K562 (cell line): Measurements from ENCODE around the gene VSTM5. TPM values are rescaled to one million over a fixed set of nuclear protein-coding genes. Genes with fewer than 3 reads are reported as not detected.
A peak's percentile ranks its signal among the peaks of the same experiment; 100 is the strongest.

Experiments
- ADNP ChIP-seq: fragments of 200-800 bp; sonication (Bioruptor generic); IDR thresholded peaks from 2 replicates; pipeline ENCODE4 v1.6.1; 2016; ENCODE audit warnings: missing genetic modification characterization, missing compliant biosample characterization
- CBFA2T2 ChIP-seq: fragments of 450-650 bp; conservative IDR thresholded peaks from 2 replicates; pipeline ENCODE4 v1.6.1; 2017; ENCODE audit warnings: mild to moderate bottlenecking
- CEBPG ChIP-seq, 3 experiments: fragments of 200-800 bp in 1 of 3; sonication (Bioruptor generic) in 1 of 3; sonication (generic) in 1 of 3; formaldehyde crosslinking in 1 of 3; IDR thresholded peaks in 2 of 3; conservative IDR thresholded peaks in 1 of 3; 2 replicates each; pipeline versions ENCODE4 v1.6.1 to v1.8.0; 2016 to 2022; ENCODE audit warnings: missing compliant biosample characterization in 2 of 3, missing genetic modification characterization in 2 of 3, mild to moderate bottlenecking in 1 of 3, missing genetic modification reagents in 1 of 3
- CTBP1 ChIP-seq: fragments of 450-650 bp; IDR thresholded peaks from 2 replicates; pipeline ENCODE4 v1.6.1; 2016; ENCODE audit warnings: borderline replicate concordance
- DPF2 ChIP-seq: fragments of 450-650 bp; IDR thresholded peaks from 2 replicates; pipeline ENCODE4 v1.6.1; 2016
- ESRRB ChIP-seq: fragments of 250-450 bp; sonication (Bioruptor Pico); IDR thresholded peaks from 2 replicates; pipeline ENCODE4 v1.5.0; 2020; ENCODE audit warnings: mild to moderate bottlenecking, moderate library complexity, borderline replicate concordance
- HNRNPH1 ChIP-seq: fragments of 200-400 bp; formaldehyde crosslinking; optimal IDR thresholded peaks from 2 replicates; pipeline ENCODE3; 2017; ENCODE audit warnings: low read depth, mild to moderate bottlenecking, low read length, moderate library complexity
- HNRNPLL ChIP-seq: fragments of 200-400 bp; formaldehyde crosslinking; IDR thresholded peaks from 2 replicates; pipeline ENCODE4 v1.6.1; 2017; ENCODE audit warnings: low read length, low read depth, mild to moderate bottlenecking; ENCODE audit not compliant: poor library complexity, severe bottlenecking
- JUN ChIP-seq, 2 experiments: sonication (generic) in 1 of 2; formaldehyde crosslinking in 1 of 2; IDR thresholded peaks; 2 replicates each; pipeline versions ENCODE4 v1.6.1 to v1.8.0; 2012 to 2022; ENCODE audit warnings: borderline replicate concordance in 2 of 2, mild to moderate bottlenecking in 2 of 2, improper control_type of control experiment in 1 of 2, low read depth in 1 of 2, low read length in 1 of 2, missing genetic modification reagents in 1 of 2
- KDM4B ChIP-seq, 2 experiments: fragments of 450-650 bp in 1 of 2; sonication (generic) in 1 of 2; IDR thresholded peaks; 2 replicates each; pipeline ENCODE4 v1.6.1; 2016 to 2017; ENCODE audit warnings: borderline replicate concordance in 2 of 2, antibody characterized with exemption in 1 of 2, low read depth in 1 of 2, mild to moderate bottlenecking in 1 of 2
- NCOR1 ChIP-seq: fragments of 450-650 bp; IDR thresholded peaks from 2 replicates; pipeline ENCODE4 v1.6.1; 2016; ENCODE audit warnings: mild to moderate bottlenecking, moderate library complexity
- NFE2 ChIP-seq: IDR thresholded peaks from 2 replicates; pipeline ENCODE4 v1.6.1; 2014; ENCODE audit warnings: antibody characterized with exemption, low read depth
- NFIC ChIP-seq: fragments of 450-650 bp; IDR thresholded peaks from 2 replicates; pipeline ENCODE4 v1.6.1; 2017; ENCODE audit warnings: mild to moderate bottlenecking, inconsistent platforms
- POLR3G ChIP-seq: IDR thresholded peaks from 2 replicates; pipeline ENCODE4 v1.6.1; 2011; ENCODE audit not compliant: insufficient read length, insufficient replicate concordance; ENCODE audit errors: extremely low read depth
- SMARCE1 ChIP-seq: fragments of 450-650 bp; IDR thresholded peaks from 2 replicates; pipeline ENCODE4 v1.7.1; 2016; ENCODE audit warnings: mild to moderate bottlenecking
- SREBF2 ChIP-seq: sonication (generic); formaldehyde crosslinking; IDR thresholded peaks from 2 replicates; pipeline ENCODE4 v1.4.0; 2020; ENCODE audit warnings: mild to moderate bottlenecking, missing genetic modification reagents
- TAL1 ChIP-seq: fragments of 450-650 bp; IDR thresholded peaks from 2 replicates; pipeline ENCODE4 v1.6.1; 2016; ENCODE audit warnings: mild to moderate bottlenecking
- TCF3 ChIP-seq: sonication (generic); formaldehyde crosslinking; IDR thresholded peaks from 2 replicates; pipeline ENCODE4 v1.4.0; 2020; ENCODE audit warnings: mild to moderate bottlenecking, missing genetic modification reagents
- TEAD4 ChIP-seq, 2 experiments: sonication (generic) in 1 of 2; formaldehyde crosslinking in 1 of 2; IDR thresholded peaks; 2 replicates each; pipeline versions ENCODE4 v1.6.1 to v1.8.0; 2012 to 2022; ENCODE audit warnings: borderline replicate concordance in 1 of 2, inconsistent platforms in 1 of 2, low read length in 1 of 2, mild to moderate bottlenecking in 1 of 2, missing genetic modification reagents in 1 of 2
- ZEB2 ChIP-seq: fragments of 450-650 bp; IDR thresholded peaks from 2 replicates; pipeline ENCODE4 v1.6.1; 2016
- ZFP1 ChIP-seq: fragments of 450-650 bp; formaldehyde crosslinking; IDR thresholded peaks from 2 replicates; pipeline ENCODE4 v1.4.0; 2020; ENCODE audit warnings: mild to moderate bottlenecking, mixed read lengths
- ZNF586 ChIP-seq: fragments of 450-650 bp; formaldehyde crosslinking; conservative IDR thresholded peaks from 2 replicates; pipeline ENCODE4 v1.4.0; 2020; ENCODE audit warnings: mild to moderate bottlenecking, moderate library complexity
- polyA plus RNA-seq, 8 experiments: library from polyadenylated mRNA; depleted of rRNA in 4 of 8; stranded (reverse) in 5 of 8; unstranded in 3 of 8; fragments of >200 nt; fragmentation: Nextera tagmentation in 2 of 8; fragmentation: Illumina TruSeq in 1 of 8; extraction: Ambion mirVana in 2 of 8; extraction: Trizol in 1 of 8; gene quantifications; 2 replicates each; pipeline versions ENCODE4 v1.2.1 to v1.2.3, GENCODE V29; 2011 to 2014; ENCODE audit warnings: inconsistent platforms in 1 of 8, missing spikeins in 1 of 8
- total RNA-seq, 7 experiments: library from RNA; depleted of rRNA in 6 of 7; stranded (reverse); fragments of >200 nt in 6 of 7; fragmentation: Illumina TruSeq in 2 of 7; extraction: Trizol in 2 of 7; gene quantifications; 2 replicates each; pipeline versions ENCODE4 v1.2.1 to v1.2.3, GENCODE V29; 2011 to 2021; ENCODE audit warnings: low replicate concordance in 1 of 7
- TF ChIP-seq, protein P1 (sequence below): fragments of 450-650 bp; IDR thresholded peaks from 2 replicates; pipeline ENCODE4 v1.6.1; 2016; ENCODE audit warnings: low read depth, mild to moderate bottlenecking, moderate library complexity
- TF ChIP-seq, protein P2 (sequence below): fragments of 250-450 bp; sonication (Bioruptor Pico); IDR thresholded peaks from 2 replicates; pipeline ENCODE4 v1.8.0; 2021; ENCODE audit warnings: borderline replicate concordance, mild to moderate bottlenecking, moderate library complexity; ENCODE audit not compliant: poor library complexity, severe bottlenecking
- TF ChIP-seq, protein P3 (sequence below): fragments of 450-650 bp; formaldehyde crosslinking; IDR thresholded peaks from 2 replicates; pipeline ENCODE4 v1.4.0; 2022; ENCODE audit warnings: mild to moderate bottlenecking, moderate library complexity

The VSTM5 gene
- total and polyA plus RNA-seq, 9 of the 15 experiments (the other 6 are each of a cell fraction or from before 2014, with no cell fraction given): 0.01 TPM; not detected in 8

- TF ChIP-seq, protein P1, sequence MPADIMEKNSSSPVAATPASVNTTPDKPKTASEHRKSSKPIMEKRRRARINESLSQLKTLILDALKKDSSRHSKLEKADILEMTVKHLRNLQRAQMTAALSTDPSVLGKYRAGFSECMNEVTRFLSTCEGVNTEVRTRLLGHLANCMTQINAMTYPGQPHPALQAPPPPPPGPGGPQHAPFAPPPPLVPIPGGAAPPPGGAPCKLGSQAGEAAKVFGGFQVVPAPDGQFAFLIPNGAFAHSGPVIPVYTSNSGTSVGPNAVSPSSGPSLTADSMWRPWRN: no peak
- TF ChIP-seq SREBF2 (CRISPR knock-in tag): no peak
- TF ChIP-seq POLR3G: no peak
- no peak for TF ChIP-seq KDM4B (IDR thresholded peaks at IDR 0.05; ENCODE audit: borderline replicate concordance in 2 of 2, low read depth in 1 of 2)
- TF ChIP-seq JUN (IDR thresholded peaks at IDR 0.05; ENCODE audit: borderline replicate concordance, low read depth, low read length): 0 out of 2 replicates have a peak, but pooled peaks have one; percentile 28
- TF ChIP-seq JUN (CRISPR knock-in tag; IDR thresholded peaks at IDR 0.05; ENCODE audit: borderline replicate concordance): no peak
- TF ChIP-seq, protein P2, sequence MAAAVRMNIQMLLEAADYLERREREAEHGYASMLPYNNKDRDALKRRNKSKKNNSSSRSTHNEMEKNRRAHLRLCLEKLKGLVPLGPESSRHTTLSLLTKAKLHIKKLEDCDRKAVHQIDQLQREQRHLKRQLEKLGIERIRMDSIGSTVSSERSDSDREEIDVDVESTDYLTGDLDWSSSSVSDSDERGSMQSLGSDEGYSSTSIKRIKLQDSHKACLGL (CRISPR knock-in tag): no peak
- TF ChIP-seq TCF3 (CRISPR knock-in tag): peak; percentile 59
- TF ChIP-seq ZFP1 (CRISPR knock-in tag): no peak
- TF ChIP-seq CBFA2T2: peak; percentile 37; the same call in 1 of the 2 replicates
- peak; percentile 49; the same call in 1 of the 2 replicates for TF ChIP-seq ADNP (tag)
- peak; percentile 27; the same call in 1 of the 2 replicates for TF ChIP-seq NCOR1
- peak; percentile 65 for TF ChIP-seq NFIC
- peak; percentile 89; the same call in 1 of the 2 replicates for TF ChIP-seq SMARCE1
- no peak for TF ChIP-seq NFE2
- no peak for TF ChIP-seq ZNF586
- TF ChIP-seq, protein P3, sequence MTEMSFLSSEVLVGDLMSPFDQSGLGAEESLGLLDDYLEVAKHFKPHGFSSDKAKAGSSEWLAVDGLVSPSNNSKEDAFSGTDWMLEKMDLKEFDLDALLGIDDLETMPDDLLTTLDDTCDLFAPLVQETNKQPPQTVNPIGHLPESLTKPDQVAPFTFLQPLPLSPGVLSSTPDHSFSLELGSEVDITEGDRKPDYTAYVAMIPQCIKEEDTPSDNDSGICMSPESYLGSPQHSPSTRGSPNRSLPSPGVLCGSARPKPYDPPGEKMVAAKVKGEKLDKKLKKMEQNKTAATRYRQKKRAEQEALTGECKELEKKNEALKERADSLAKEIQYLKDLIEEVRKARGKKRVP (CRISPR knock-in tag): peak; percentile 27; the same call in 1 of the 2 replicates
- peak; percentile 18; the same call in 1 of the 2 replicates for TF ChIP-seq CTBP1
- no peak for TF ChIP-seq ESRRB (CRISPR knock-in tag)
- TF ChIP-seq TAL1: peak; percentile 29
- TF ChIP-seq TEAD4 (IDR thresholded peaks at IDR 0.05; ENCODE audit: low read length): peak; percentile 67
- TF ChIP-seq TEAD4 (CRISPR knock-in tag; IDR thresholded peaks at IDR 0.05; ENCODE audit: borderline replicate concordance): no peak
- no peak for TF ChIP-seq HNRNPH1
- TF ChIP-seq CEBPG (CRISPR knock-in tag; IDR thresholded peaks at IDR 0.05): no peak
- TF ChIP-seq CEBPG (tag; conservative IDR thresholded peaks at IDR 0.05 in 1 of 2, IDR thresholded peaks at IDR 0.05 in 1 of 2): no peak
- peak; percentile 56; the same call in 1 of the 2 replicates for TF ChIP-seq DPF2
- TF ChIP-seq HNRNPLL: no peak
- TF ChIP-seq ZEB2: peak; percentile 62; the same call in 1 of the 2 replicates
These were observed 8.0 kb downstream of the VSTM5 start (continued) for GRCh38 chr11:93842461-93842860.
